KBM-7 (cell line): ENCODE data around the gene GCNA.
A peak's percentile ranks its signal among the peaks of the same experiment; 100 is the strongest.

Experiments used
- DNase-seq: peaks from one replicate; pipeline ENCODE4 v3.0.0-alpha.2; 2015
- in situ Hi-C: fragments of 300-500 bp; cut with MboI; formaldehyde crosslinking; loops from 2 replicates; pipeline ENCODE4 v1.14.3; 2020; ENCODE audit warnings: low sequenced_read_pairs, low pct_unique_long_range_greater_than_20kb, mixed read lengths

The GCNA gene, protein sequence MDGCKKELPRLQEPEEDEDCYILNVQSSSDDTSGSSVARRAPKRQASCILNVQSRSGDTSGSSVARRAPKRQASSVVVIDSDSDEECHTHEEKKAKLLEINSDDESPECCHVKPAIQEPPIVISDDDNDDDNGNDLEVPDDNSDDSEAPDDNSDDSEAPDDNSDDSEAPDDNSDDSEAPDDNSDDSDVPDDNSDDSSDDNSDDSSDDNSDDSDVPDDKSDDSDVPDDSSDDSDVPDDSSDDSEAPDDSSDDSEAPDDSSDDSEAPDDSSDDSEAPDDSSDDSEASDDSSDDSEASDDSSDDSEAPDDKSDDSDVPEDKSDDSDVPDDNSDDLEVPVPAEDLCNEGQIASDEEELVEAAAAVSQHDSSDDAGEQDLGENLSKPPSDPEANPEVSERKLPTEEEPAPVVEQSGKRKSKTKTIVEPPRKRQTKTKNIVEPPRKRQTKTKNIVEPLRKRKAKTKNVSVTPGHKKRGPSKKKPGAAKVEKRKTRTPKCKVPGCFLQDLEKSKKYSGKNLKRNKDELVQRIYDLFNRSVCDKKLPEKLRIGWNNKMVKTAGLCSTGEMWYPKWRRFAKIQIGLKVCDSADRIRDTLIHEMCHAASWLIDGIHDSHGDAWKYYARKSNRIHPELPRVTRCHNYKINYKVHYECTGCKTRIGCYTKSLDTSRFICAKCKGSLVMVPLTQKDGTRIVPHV

GRCh38 chrX:71578253-71579135 lies at the start of gene GCNA:
Gene GCNA, plus strand, starts transcription at chrX:71578437. Its CDS starts 2,385 bp downstream, at chrX:71580822.
- in situ Hi-C loops = no loop called here
- no peak for DNase-seq

DNA sequence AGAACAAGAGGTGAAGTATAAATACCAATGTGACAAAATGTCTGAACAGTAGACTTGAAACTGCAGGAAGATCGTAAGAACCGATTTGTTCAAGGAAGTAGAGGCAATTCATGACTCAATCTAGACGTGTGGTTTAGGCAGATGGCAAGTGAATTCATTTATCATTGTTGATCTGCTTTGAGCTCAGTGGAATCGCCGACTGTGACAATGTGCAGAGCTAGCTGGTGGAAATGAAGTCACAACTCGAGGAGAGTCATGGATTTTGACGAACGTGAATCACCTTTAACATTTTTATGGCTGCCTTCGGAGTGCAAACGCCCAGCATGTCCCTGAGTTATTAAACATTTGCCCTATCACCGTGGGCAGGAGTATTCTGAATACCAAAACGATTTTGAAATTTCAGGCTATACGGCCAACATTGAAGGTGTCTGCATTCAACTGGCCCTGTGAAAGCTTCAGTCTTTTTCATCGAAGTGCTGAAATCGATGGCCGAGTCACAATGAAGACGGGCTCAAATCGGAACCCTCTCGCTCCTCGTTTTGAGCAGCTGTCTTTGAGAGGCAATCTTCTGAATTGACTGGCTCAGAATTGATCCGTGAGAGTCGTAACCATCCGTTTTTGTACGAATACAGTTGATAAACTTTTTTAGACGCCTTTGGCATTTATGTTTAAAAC lies 46.0 kb upstream of the GCNA start:
- peak; percentile 61 for DNase-seq
- in situ Hi-C loops = no loop called here

DNA sequence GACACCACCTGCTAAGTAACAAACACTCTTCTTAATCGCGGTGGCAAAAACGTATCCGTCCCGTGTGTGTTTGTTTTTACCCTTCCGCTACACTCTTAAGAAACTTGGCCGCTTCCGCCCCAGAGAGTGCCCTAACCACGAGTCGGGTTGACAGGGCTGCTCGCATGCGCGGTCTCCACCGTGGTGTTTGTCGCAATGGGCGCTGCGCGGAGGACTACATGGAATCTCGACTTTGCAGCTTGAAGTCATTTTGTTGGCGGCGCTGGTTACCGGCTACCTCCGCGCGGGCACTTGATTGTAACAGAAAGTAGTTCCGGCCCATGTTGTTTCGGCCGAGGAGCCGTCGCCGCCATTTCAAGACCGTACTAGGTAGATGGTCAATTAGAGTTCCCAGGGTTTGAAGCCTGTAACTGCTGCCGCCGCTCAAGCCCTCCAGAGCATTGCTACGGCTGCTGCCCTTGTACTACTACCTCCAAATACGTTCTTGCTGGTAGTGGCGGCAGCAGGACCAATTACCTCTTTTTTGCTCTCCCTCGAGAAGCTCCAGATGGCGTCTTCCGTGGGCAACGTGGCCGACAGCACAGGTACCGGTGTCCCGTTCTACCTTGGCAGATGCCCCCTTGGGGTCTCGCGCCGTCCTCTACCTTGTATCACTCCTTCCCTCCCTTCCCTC lies 45.3 kb upstream of the GCNA start, which contains the start of gene OGT:
Gene OGT, plus strand, starts transcription at position 352 of the 673 bp plus-strand sequence. Its CDS starts 196 bp downstream, at position 548.
- in situ Hi-C loops = no loop called here
- peak; percentile 99 for DNase-seq

DNA sequence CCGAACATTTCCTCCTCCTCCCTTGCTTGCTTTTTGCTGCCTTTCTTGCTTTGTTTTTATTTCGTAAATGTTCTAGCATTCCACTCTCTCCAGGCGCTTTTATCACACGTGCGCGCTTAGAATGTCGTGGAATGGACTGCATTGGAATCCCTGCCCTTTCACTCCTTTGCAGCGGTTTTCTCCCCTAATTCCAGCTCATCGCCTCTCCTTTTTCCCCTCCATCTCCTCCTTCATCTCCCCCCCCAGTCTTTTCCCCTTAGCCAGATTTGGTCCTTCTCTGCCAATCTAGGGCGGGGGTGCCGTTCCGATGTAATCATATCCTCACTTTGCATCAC lies 44.8 kb upstream of the GCNA start:
- in situ Hi-C loops = no loop called here
- no peak for DNase-seq

DNA sequence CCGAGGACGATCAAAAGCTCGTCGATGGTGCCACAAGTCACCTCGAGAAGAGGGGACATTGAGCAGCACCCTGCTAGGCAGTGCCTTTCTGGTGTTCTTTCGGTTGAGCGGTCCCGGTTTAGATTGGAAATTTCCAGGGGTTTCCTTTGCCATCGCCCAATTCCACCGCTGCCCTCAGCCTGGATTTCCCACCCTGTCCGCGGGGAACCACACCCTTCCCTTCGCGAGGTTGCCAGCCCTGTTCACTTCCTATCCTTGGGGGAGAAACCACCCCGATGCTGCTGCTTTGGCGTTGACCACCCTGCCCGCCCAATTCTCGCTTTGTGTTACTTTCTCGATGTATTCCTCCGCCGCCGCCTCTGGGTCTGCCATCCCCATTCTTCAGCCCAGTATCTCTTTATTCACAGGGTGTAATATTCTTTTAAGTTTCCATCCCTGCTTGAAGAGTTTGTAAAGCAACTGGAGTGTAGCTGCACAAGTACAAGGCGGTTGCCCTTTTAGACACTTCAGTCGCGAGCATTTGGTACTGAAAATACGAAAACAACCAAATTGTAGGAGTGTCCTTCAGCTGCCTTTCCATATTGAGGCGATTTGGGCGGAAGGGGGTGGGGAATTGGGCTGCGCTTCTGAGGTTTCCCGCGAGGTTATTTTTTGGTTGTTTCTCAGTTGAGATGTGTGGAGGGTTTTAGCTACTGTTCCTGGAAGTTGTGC lies 44.2 kb upstream of the GCNA start:
- in situ Hi-C loops = no loop called here
- DNase-seq = peak; percentile 80

- DNase-seq = no peak
- in situ Hi-C loops = no loop called here
These were observed 43.3 kb upstream of the GCNA start for GRCh38 chrX:71534773-71535544.

DNA sequence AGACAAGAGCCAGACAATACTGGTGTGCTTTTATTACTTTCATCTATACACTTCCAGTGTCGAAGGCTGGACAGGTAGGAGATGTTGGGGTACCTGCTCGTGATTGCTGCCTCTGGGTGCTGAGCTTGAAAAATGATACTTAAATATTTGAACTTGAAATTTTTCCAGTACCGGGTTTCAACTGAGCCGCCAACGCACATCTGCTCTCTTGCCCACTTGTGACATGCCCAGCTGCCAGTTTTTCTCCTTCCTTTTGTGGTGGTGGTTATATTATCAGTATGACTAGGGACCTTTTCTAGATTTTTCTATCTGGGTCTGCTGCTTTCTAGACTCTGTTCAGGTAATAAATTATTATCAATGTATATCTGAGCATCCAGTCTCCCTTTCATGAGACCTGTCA lies 42.0 kb upstream of the GCNA start:
- in situ Hi-C loops = no loop called here
- no peak for DNase-seq

DNA sequence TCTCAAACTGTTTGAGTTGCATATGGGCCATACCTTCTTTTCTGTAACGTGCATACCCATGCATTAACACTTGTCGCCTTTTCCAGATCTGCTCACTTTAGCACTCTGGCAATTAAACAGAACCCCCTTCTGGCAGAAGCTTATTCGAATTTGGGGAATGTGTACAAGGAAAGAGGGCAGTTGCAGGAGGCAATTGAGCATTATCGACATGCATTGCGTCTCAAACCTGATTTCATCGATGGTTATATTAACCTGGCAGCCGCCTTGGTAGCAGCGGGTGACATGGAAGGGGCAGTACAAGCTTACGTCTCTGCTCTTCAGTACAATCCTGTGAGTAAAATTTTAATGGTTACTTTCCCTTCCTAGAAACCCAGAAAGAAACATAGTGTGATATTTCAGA lies 40.5 kb upstream of the GCNA start:
- in situ Hi-C loops = no loop called here
- DNase-seq = no peak

DNA sequence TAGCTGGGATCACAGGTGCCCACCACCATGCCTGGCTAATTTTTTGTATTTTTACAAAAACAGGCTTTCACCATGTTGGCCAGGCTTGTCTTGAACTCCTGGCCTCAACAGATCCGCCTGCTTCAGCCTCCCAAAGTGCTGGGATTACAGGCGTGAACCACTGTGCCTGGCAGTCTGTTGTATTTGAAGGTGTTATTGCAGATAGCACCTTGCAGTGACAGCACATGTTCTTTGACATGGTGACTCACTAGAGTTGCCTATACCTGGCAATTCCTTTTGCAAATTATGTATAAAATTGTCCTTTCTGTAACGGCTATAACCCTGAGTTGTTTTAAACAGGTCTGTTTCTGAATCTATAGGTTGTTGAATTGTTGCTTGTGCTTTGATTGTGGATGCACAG lies 37.4 kb upstream of the GCNA start:
- no peak for DNase-seq
- in situ Hi-C loops = no loop called here

- DNase-seq = peak; percentile 75
- in situ Hi-C loops = no loop called here
These were observed 36.8 kb upstream of the GCNA start for GRCh38 chrX:71541210-71542022.

GRCh38 chrX:71542411-71542810 lies 35.8 kb upstream of the GCNA start:
- in situ Hi-C loops = no loop called here
- no peak for DNase-seq

DNA sequence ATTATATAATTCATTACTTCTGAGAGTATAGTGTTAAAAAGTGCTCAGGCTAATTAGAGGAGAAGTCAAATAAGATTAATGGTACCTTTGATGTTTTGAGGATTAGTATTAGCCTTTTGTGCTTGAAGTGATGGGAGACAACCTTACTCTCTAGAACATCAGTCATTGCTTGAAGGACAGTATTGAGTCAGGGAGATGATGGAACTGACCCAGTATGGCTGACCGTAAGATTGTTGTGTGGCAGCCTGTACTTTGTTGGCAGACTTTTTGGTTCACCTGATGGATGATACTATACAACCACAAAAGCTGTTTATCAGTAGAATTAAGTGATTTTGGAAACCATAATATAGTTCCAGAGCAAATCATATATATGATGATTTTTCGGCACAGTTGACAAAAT lies 35.4 kb upstream of the GCNA start:
- DNase-seq = no peak
- in situ Hi-C loops = no loop called here

GRCh38 chrX:71543316-71543715 lies 34.9 kb upstream of the GCNA start:
- in situ Hi-C loops = no loop called here
- DNase-seq = no peak

DNA sequence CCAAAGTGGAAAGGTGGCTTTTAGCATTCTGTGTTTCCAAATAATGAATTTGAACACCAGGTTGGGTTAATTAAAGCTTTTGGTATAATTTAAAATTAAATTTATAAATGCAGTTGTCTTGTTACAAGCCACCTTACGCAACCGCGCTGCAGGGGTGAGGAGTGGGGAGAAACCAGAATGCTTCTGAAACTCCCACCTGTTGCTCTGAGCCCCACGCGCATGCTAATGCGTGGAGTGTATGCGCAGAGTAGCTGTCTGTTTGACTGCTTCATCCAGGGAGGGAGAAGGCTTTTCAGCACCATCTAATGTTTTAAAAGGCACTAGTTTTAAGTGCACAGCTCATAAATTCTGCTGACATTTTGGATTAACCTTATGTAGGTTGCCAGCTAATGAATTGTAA lies 32.9 kb upstream of the GCNA start:
- in situ Hi-C loops = no loop called here

GRCh38 chrX:71546879-71547278 lies 31.4 kb upstream of the GCNA start:
- in situ Hi-C loops = no loop called here
- DNase-seq = no peak

More for the DNA sequence above, 32.9 kb upstream of the GCNA start:
- no peak for DNase-seq

DNA sequence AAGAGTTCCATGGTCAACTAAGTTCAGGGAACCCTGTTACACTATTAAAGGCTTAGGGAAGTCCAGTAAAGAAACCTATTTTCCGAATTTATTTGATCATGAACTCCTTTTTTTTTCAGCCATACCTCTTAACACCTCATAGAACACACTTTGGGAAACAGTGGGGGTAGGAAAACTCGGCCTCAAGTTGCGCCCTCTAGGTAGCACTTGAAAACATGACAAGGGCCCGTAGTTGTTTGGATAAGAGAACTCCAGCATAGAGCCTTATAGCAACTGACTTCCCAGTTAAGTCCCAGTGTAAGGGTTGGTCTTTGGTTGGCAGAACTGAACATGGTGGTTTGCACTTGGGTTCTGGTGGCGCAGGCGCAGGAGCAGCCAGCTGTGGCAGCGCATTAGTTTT lies 30.9 kb upstream of the GCNA start:
- DNase-seq = no peak
- in situ Hi-C loops = no loop called here

DNA sequence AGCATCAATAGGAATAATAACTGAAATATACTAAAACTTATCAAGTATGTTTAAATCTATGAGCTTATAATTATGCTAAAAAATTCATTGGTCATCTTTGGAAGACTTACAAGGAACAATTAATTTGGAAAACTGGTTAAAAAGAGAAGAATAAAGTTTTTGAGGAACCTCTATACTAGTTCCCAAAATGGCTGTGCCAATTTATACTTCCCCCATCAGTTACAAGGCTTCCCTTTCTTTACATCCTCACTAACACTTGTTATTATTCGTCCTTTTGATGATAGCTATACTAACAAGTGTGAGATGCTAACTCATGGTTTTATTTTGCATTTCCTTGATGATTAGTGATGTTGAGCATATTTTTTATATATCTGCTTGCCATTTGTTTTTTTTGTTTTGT lies 28.3 kb upstream of the GCNA start:
- in situ Hi-C loops = no loop called here
- DNase-seq = no peak
